Camera-type eye (tissue), 1 donor: ENCODE data around the gene ITPR2. TPM values are rescaled to one million over a fixed set of nuclear protein-coding genes. Genes with fewer than 3 reads are reported as not detected.

Experiments
- total RNA-seq: library from RNA; depleted of rRNA; stranded (reverse); fragments of >200 nt; gene quantifications from one replicate; pipeline ENCODE4 v1.2.3, GENCODE V29; 2014

The ITPR2 gene
- total RNA-seq: 33.8 TPM

DNA sequence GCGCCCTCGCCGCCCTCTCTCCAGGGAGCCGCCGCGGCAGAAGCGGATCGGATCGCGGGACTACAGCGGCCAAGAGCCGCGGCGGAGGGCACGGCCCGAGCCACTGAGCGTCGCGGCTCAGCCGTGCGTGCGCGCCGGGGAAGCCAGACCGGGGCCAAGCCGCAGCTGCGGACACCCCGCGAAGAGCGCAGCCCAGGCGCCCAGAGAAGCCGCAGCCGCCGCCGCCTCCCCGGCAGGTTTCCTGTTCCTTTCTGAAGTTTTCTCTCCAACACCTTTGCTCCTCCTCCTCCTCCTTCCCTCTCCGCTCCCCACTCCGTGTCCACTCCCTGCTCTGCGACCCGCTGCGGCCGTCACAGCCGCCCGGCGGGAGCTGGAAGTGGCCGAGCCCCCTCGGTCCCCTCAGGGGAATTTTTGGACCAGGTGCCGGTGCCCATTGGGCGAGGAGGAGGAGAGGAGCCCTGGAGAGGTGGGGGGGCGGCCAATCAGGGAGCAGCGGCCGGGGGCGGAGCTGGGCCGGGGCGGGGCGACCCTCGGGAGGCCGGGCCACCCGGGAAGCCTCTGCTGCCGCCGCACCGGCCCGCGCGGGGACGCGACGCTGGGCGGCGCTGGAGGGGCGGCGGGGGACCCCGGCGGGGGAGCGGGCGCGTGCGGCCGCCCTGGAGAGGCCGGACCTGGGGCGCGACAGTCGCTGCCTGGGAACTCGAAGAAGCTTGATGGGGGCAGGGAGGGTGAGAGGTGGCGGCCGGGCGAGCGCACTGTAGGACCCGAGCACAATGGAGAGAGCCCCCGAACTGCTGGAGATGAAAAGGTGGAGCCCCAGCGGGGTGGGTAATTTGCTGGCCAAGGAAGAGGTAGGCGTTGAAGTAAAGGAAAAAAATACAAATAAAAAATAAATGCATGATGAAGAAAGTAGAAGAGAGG is at the start of gene ITPR2:
ITPR2 (minus strand) TSS at position 373 of the 921 bp plus-strand sequence. CDS start 413 bp downstream, outside the sequence.

Other genes with a start within 250 kb of the ITPR2 start
- 43.8 TPM for gene INTS13, start 104.8 kb upstream of the ITPR2 start, total RNA-seq
- gene FGFR1OP2, start 105.3 kb upstream of the ITPR2 start, total RNA-seq: 112 TPM
- gene TM7SF3, start 181.2 kb upstream of the ITPR2 start, total RNA-seq: 66.8 TPM
- 68.8 TPM for gene MED21, start 189.4 kb upstream of the ITPR2 start, total RNA-seq
- not detected for gene C12orf71, start 249.4 kb upstream of the ITPR2 start, total RNA-seq